Vagina (tissue), 2 donors: ENCODE results near the gene EPHB1.

ENCODE experiments used
- CTCF ChIP-seq, 3 experiments: fragments of 450-650 bp in 2 of 3; fragments of 200-600 bp in 1 of 3; sonication (generic) in 1 of 3; IDR thresholded peaks; one replicate each; pipeline ENCODE4 v1.5.1; 2017 to 2019; ENCODE audit warnings: antibody characterized with exemption in 3 of 3, mild to moderate bottlenecking in 2 of 3, moderate library complexity in 2 of 3
- POLR2A ChIP-seq, 2 donors: fragments of 450-650 bp; IDR thresholded peaks; one replicate each; pipeline ENCODE4 v1.6.1; 2017; ENCODE audit warnings: antibody characterized with exemption in 2 of 2, mild to moderate bottlenecking in 2 of 2, moderate library complexity in 2 of 2
- POLR2AphosphoS5 ChIP-seq, 2 donors: sonication (generic); formaldehyde crosslinking; IDR thresholded peaks; one replicate each; pipeline ENCODE4 v1.9.0; 2017; ENCODE audit warnings: antibody characterized with exemption in 2 of 2, mild to moderate bottlenecking in 2 of 2, low read depth in 1 of 2; ENCODE audit not compliant: insufficient read depth in 1 of 2

GRCh38 chr3:134944429-134944828, 149.4 kb downstream of the EPHB1 start:
- no peak for TF ChIP-seq POLR2A (IDR thresholded peaks at IDR 0.05)
- no peak for TF ChIP-seq POLR2AphosphoS5 (IDR thresholded peaks at IDR 0.05; ENCODE audit: insufficient read depth in 1 of 2, low read depth in 1 of 2)
- TF ChIP-seq CTCF (IDR thresholded peaks at IDR 0.05) = no peak
